Measurements from ENCODE around the gene RGS12.

GRCh38 chr4:3340700-3341083, 47.9 kb downstream of the RGS12 start:
- no peak for TF ChIP-seq POLR2A (IDR thresholded peaks at IDR 0.05)
- TF ChIP-seq, protein P1, sequence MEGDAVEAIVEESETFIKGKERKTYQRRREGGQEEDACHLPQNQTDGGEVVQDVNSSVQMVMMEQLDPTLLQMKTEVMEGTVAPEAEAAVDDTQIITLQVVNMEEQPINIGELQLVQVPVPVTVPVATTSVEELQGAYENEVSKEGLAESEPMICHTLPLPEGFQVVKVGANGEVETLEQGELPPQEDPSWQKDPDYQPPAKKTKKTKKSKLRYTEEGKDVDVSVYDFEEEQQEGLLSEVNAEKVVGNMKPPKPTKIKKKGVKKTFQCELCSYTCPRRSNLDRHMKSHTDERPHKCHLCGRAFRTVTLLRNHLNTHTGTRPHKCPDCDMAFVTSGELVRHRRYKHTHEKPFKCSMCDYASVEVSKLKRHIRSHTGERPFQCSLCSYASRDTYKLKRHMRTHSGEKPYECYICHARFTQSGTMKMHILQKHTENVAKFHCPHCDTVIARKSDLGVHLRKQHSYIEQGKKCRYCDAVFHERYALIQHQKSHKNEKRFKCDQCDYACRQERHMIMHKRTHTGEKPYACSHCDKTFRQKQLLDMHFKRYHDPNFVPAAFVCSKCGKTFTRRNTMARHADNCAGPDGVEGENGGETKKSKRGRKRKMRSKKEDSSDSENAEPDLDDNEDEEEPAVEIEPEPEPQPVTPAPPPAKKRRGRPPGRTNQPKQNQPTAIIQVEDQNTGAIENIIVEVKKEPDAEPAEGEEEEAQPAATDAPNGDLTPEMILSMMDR (IDR thresholded peaks at IDR 0.05): no peak

Data from tibial nerve (tissue), 3 donors.